Left ventricle myocardium inferior (tissue), 1 donor: Measurements from ENCODE around the gene EWSR1. TPM values are rescaled to one million over a fixed set of nuclear protein-coding genes. Genes with fewer than 3 reads are reported as not detected.

ENCODE experiments used
- DNase-seq: peaks from one replicate; pipeline ENCODE4 v3.0.0-alpha.2; 2020
- H3K27ac ChIP-seq: fragments of 200-600 bp; replicated peaks from 2 replicates; pipeline ENCODE4 v1.8.0; 2021
- H3K27me3 ChIP-seq: fragments of 200-600 bp; 2 replicates; pipeline ENCODE4 v1.8.0; 2021; ENCODE audit warnings: low read depth
- H3K36me3 ChIP-seq: fragments of 200-600 bp; 2 replicates; pipeline ENCODE4 v1.8.0; 2021
- H3K4me1 ChIP-seq: fragments of 200-600 bp; 2 replicates; pipeline ENCODE4 v1.8.0; 2021
- H3K4me3 ChIP-seq: fragments of 200-600 bp; 2 replicates; pipeline ENCODE4 v1.8.0; 2021; ENCODE audit warnings: mild to moderate bottlenecking, moderate library complexity
- H3K9me3 ChIP-seq: fragments of 200-600 bp; replicated peaks from 2 replicates; pipeline ENCODE4 v1.8.0; 2021
- CTCF ChIP-seq: fragments of 200-600 bp; IDR thresholded peaks from 2 replicates; pipeline ENCODE4 v1.8.0; 2021; ENCODE audit warnings: antibody characterized with exemption, mild to moderate bottlenecking, borderline replicate concordance
- intact Hi-C: fragments of 100-400 bp; cut with micrococcal nuclease; formaldehyde crosslinking; loops from one replicate; pipeline ENCODE4 v1.11.0; 2022
- total RNA-seq: library from RNA; stranded (reverse); fragmentation: NEBNext Ultra II Directional; extraction: Animal tissue kit (Norgen Biotek cat#: 25700); gene quantifications from one replicate; pipeline ENCODE4 v1.2.1, GENCODE V29; 2021
- donor health status: DM: no; HTN: yes; CAD: no; lungs with severe emphysema.

The EWSR1 gene
- total RNA-seq, 1 donor from 2014 or later = 122 TPM

DNA sequence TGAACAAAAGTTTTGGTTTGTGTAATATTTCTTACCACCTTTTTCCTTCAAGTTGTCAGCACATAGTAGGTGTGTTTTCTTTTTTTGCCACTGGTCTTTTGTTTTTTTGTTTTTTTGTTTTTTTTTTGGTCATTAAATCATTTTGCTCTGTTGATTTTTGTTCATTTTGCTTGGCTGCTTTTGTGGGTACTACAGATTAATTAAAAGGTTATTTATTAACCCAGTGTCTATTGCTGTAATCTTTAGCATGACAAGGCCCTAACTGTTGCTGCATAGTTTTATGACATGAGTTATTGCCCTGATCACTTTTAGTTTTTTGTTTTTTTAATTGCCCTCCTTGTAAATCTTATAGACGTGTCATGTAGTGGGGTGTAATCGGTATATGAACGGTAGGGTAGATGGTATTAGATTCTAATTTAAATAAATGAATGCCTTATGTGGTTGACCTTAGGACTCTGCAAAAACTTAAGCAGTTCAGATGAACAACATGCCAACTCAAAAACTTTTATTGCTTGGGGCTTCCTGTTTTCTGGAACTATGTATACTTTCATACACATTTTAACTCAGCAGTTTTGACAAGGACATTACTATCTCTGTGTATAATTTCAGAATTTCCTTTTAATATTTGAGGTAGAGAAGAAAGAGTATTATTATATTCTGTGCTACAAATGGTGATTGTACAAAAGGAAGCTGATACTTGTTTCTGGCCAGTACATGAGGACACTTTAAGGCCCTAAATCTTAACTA is 7.9 kb downstream of the EWSR1 start:
- TF ChIP-seq CTCF = no peak
- H3K4me1 ChIP-seq = peaks cover 79% of the 10 kb centered on the region
- no peak overlapping the region for H3K27ac ChIP-seq
- intact Hi-C loops = no loop called here
- H3K36me3 ChIP-seq = peaks cover 88% of the 10 kb centered on the region
- DNase-seq = no peak
- H3K27me3 ChIP-seq = no peaks in the 10 kb centered on the region
- H3K4me3 ChIP-seq = no peak overlapping the region
- no peaks in the 10 kb centered on the region for H3K9me3 ChIP-seq

- H3K27ac ChIP-seq = no peak overlapping the region
- peaks cover 60% of the 10 kb centered on the region for H3K4me1 ChIP-seq
- no peak for DNase-seq
- peaks cover 100% of the 10 kb centered on the region for H3K36me3 ChIP-seq
- no peaks in the 10 kb centered on the region for H3K9me3 ChIP-seq
- H3K4me3 ChIP-seq = no peak overlapping the region
- intact Hi-C loops = no loop called here
- TF ChIP-seq CTCF = no peak
- H3K27me3 ChIP-seq = no peaks in the 10 kb centered on the region
These were observed 9.9 kb downstream of the EWSR1 start for GRCh38 chr22:29277927-29278326.

GRCh38 chr22:29284196-29284595 is 16.1 kb downstream of the EWSR1 start:
- H3K27ac ChIP-seq = no peak overlapping the region
- no peak overlapping the region for H3K4me3 ChIP-seq
- DNase-seq = no peak
- peaks cover 5% of the 10 kb centered on the region for H3K4me1 ChIP-seq
- no peak for TF ChIP-seq CTCF
- intact Hi-C loops = no loop called here
- H3K36me3 ChIP-seq = peaks cover 100% of the 10 kb centered on the region
- no peaks in the 10 kb centered on the region for H3K9me3 ChIP-seq
- no peaks in the 10 kb centered on the region for H3K27me3 ChIP-seq

DNA sequence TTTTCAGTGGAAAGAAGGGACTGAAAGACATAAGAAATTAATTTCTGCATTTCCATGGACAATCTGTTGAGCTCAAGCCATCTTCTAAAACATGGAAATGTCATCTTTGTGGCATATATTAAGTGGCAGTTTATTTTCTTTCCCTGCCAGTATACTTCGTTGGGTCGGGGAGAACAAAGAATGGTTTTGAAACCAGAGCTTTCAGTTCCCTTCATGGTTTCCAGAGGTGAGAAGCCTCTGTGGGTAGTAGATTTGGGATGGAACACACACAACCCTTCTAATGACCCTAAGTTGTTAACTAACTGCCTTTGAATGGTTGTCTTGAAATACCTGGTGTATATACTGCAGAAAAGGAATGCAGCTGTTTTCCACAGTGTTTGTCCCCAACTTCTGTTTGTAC is 20.8 kb downstream of the EWSR1 start:
- no peaks in the 10 kb centered on the region for H3K27me3 ChIP-seq
- H3K4me1 ChIP-seq = peaks cover 6% of the 10 kb centered on the region
- no peak for DNase-seq
- no peaks in the 10 kb centered on the region for H3K9me3 ChIP-seq
- H3K27ac ChIP-seq = no peak overlapping the region
- no peak for TF ChIP-seq CTCF
- peaks cover 100% of the 10 kb centered on the region for H3K36me3 ChIP-seq
- intact Hi-C loops = no loop called here
- no peak overlapping the region for H3K4me3 ChIP-seq

- peaks cover 6% of the 10 kb centered on the region for H3K4me1 ChIP-seq
- intact Hi-C loops = no loop called here
- H3K36me3 ChIP-seq = peaks cover 100% of the 10 kb centered on the region
- DNase-seq = no peak
- H3K4me3 ChIP-seq = no peak overlapping the region
- no peak overlapping the region for H3K27ac ChIP-seq
- no peaks in the 10 kb centered on the region for H3K9me3 ChIP-seq
- no peaks in the 10 kb centered on the region for H3K27me3 ChIP-seq
- TF ChIP-seq CTCF = no peak
These were observed 22.0 kb downstream of the EWSR1 start for GRCh38 chr22:29290061-29290460.
